HFFc6 (cell line): ENCODE data around the gene DIPK1A. TPM values are rescaled to one million over a fixed set of nuclear protein-coding genes. Genes with fewer than 3 reads are reported as not detected.

ENCODE experiments used
- DNase-seq: peaks from one replicate; pipeline ENCODE4 v3.0.0-alpha.2; 2018
- H3K27ac Mint-ChIP-seq: 2 replicates; pipeline ENCODE4 v1.8.0; 2020; ENCODE audit warnings: mild to moderate bottlenecking, mixed read lengths
- H3K27me3 Mint-ChIP-seq: 2 replicates; pipeline ENCODE4 v1.8.0; 2021; ENCODE audit warnings: mild to moderate bottlenecking, moderate library complexity, mixed read lengths; ENCODE audit not compliant: insufficient read depth
- H3K36me3 Mint-ChIP-seq: 2 replicates; pipeline ENCODE4 v1.8.0; 2021; ENCODE audit warnings: low read depth, mixed read lengths
- H3K4me1 Mint-ChIP-seq: 2 replicates; pipeline ENCODE4 v1.8.0; 2020; ENCODE audit warnings: low read depth, mixed read lengths
- H3K4me3 Mint-ChIP-seq: 2 replicates; pipeline ENCODE4 v1.8.0; 2020; ENCODE audit warnings: mild to moderate bottlenecking, moderate library complexity, mixed read lengths
- H3K9me3 Mint-ChIP-seq: 2 replicates; pipeline ENCODE4 v1.8.0; 2020; ENCODE audit warnings: mild to moderate bottlenecking, mixed read lengths
- CTCF ChIP-seq: fragments of 200-600 bp; sonication (generic); IDR thresholded peaks from 2 replicates; pipeline ENCODE4 v1.5.0; 2021; ENCODE audit warnings: antibody characterized with exemption, mild to moderate bottlenecking
- total RNA-seq, 6 experiments: library from RNA; stranded (reverse); fragmentation: NEBNext Ultra II Directional; extraction: Animal tissue kit (Norgen Biotek cat#: 25700); gene quantifications; 2 replicates in 1 of 6; 3 replicates in 5 of 6; pipeline ENCODE4 v1.2.3, GENCODE V29; 2021

The DIPK1A gene
- total RNA-seq, 6 experiments from 2014 or later: 18.9 to 24.5 (median 21.9) TPM

- DNase-seq: no peak
- no peaks in the 10 kb centered on the region for H3K36me3 Mint-ChIP-seq
- peaks cover 25% of the 10 kb centered on the region for H3K4me1 Mint-ChIP-seq
- H3K27me3 Mint-ChIP-seq: no peaks in the 10 kb centered on the region
- H3K4me3 Mint-ChIP-seq: no peak overlapping the region
- no peaks in the 10 kb centered on the region for H3K9me3 Mint-ChIP-seq
- H3K27ac Mint-ChIP-seq: no peak overlapping the region
- TF ChIP-seq CTCF: no peak
Measured at GRCh38 chr1:92879316-92879968, 81.8 kb downstream of the DIPK1A start.

- no peak for TF ChIP-seq CTCF
- peaks cover 16% of the 10 kb centered on the region for H3K4me1 Mint-ChIP-seq
- no peaks in the 10 kb centered on the region for H3K36me3 Mint-ChIP-seq
- no peaks in the 10 kb centered on the region for H3K9me3 Mint-ChIP-seq
- H3K27ac Mint-ChIP-seq: no peak overlapping the region
- DNase-seq: no peak
- no peak overlapping the region for H3K4me3 Mint-ChIP-seq
- H3K27me3 Mint-ChIP-seq: no peaks in the 10 kb centered on the region
Measured at GRCh38 chr1:92877792-92878191, 83.5 kb downstream of the DIPK1A start.

- no peak overlapping the region for H3K27ac Mint-ChIP-seq
- H3K27me3 Mint-ChIP-seq: no peaks in the 10 kb centered on the region
- H3K9me3 Mint-ChIP-seq: peaks cover 4% of the 10 kb centered on the region
- no peak for TF ChIP-seq CTCF
- H3K36me3 Mint-ChIP-seq: peaks cover 4% of the 10 kb centered on the region
- no peak for DNase-seq
- H3K4me1 Mint-ChIP-seq: peaks cover 14% of the 10 kb centered on the region
- peak overlapping the region; percentile 67 for H3K4me3 Mint-ChIP-seq
Measured at GRCh38 chr1:92877081-92877711, 84.1 kb downstream of the DIPK1A start.

GRCh38 chr1:92876351-92876750 lies 84.9 kb downstream of the DIPK1A start:
- H3K4me1 Mint-ChIP-seq: peaks cover 14% of the 10 kb centered on the region
- H3K27ac Mint-ChIP-seq: no peak overlapping the region
- no peak overlapping the region for H3K4me3 Mint-ChIP-seq
- no peak for TF ChIP-seq CTCF
- H3K9me3 Mint-ChIP-seq: peaks cover 5% of the 10 kb centered on the region
- no peak for DNase-seq
- H3K36me3 Mint-ChIP-seq: peaks cover 5% of the 10 kb centered on the region
- no peaks in the 10 kb centered on the region; the same call in 1 of the 2 replicates for H3K27me3 Mint-ChIP-seq

- DNase-seq: no peak
- Mint-ChIP-seq H3K27me3 (no peaks in the 10 kb centered on the region; the same call in 1 of the 2 replicates), H3K27ac (no peak overlapping the region), H3K4me3 (no peak overlapping the region), H3K4me1 (peaks cover 14% of the 10 kb centered on the region), H3K36me3 (peaks cover 5% of the 10 kb centered on the region), H3K9me3 (peaks cover 5% of the 10 kb centered on the region)
- no peak for TF ChIP-seq CTCF
Measured at GRCh38 chr1:92874987-92875386, 86.3 kb downstream of the DIPK1A start.
